AG09319 (cell line): ENCODE results near the gene DGCR2.
"Not testable (repeated sequence)": the region's sequence is repeated elsewhere in the genome, so short reads cannot be mapped to it uniquely, and the experiment has no call there.

ENCODE experiments used
- DNase-seq: peaks from one replicate; pipeline ENCODE4 v3.0.0-alpha.2; 2010; ENCODE audit warnings: low read depth; ENCODE audit errors: extremely low read depth
- CTCF ChIP-seq: IDR thresholded peaks from 2 replicates; pipeline ENCODE4 v1.5.1; 2011; ENCODE audit warnings: low read depth, mild to moderate bottlenecking, inconsistent platforms, low read length, moderate library complexity

The DGCR2 gene

DNA sequence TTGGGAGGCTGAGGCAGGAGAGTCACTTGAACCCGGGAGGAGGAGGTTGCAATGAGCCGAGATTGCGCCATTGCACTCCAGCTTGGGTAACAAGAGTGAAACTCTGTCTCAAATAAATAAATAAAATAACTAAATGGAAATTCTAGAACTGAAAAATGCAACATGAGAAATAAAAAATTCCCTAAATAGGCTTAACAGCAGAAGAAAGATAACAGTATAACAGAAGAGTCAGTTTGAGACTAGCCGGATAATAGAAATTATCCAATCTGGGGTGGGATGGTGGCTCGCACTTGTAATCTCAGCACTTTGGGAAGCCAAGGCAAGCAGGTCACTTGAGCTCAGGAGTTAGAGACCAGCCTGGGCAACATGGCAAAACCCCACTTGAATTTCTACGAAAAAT, 42.2 kb upstream of the DGCR2 start:
- no peak for TF ChIP-seq CTCF
- DNase-seq = no peak

GRCh38 chr22:19158649-19159048, 36.4 kb upstream of the DGCR2 start:
- DNase-seq = not testable (repeated sequence)

DNA sequence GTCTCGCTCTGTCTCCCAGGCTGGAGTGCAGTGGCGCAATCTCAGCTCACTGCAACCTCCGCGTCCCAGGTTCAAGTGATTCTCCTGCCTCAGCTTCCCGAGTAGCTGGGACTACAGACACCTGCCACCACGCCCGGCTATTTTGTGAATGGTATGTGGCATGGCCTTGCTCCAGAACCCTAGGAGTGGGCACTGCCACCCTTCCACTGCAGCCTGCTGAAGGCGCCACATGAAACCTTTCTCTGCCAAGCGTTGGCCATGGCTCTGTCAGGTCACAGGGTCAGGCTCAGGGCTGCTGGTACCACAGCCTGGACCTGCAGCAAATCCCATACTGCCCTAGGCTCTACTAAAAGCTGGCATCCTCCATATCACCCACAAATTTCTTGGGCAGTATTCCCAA, 33.9 kb upstream of the DGCR2 start:
- DNase-seq = not testable (repeated sequence)

GRCh38 chr22:19152942-19153883, 31.0 kb upstream of the DGCR2 start:
- TF ChIP-seq CTCF = no peak
- DNase-seq = no peak

DNA sequence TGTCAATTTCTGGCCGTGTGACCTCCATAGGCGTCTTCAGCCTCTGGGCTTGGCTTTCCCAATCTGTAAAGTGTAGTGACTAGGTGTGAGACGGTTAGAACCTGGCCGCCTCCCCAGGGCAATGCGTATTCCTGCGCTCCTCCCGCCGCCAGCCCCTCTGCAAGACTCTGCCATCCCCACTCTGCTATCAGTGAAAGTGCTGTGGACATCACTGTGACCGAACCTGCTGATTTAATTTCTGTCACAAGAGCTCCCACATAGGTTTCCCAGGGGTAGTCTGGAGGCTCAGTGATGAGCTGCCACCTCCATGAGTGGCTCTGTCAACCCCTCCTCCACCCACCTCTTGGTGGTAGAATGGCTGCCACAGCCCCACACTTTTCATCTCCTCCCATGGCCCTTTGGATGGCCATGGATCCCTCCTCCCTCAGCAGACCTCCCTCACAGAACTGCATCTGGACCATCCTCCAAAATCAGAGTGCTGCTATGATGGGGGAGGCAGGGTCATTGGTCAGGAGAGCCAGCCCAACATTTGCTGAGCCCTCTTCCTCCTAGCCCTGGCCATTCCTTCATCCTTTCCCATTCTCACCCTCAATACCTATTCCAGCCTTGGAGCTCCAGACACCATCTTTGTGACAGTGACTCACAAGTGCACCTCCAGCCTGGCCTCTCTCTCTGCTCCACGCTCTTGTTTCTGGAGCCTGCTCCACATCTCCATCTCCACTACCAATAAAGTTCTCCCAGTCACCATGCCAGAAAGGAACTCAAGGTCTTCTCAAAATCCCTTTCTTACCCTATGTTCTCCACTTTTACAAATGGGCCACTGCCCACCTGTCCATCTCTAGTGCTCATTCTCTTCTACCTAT, 29.3 kb upstream of the DGCR2 start:
- no peak for DNase-seq
- no peak for TF ChIP-seq CTCF

- DNase-seq = no peak
Observed at GRCh38 chr22:19150482-19151328, 28.5 kb upstream of the DGCR2 start.

GRCh38 chr22:19149991-19150390, 27.8 kb upstream of the DGCR2 start, which contains the start of gene GSC2:
Gene GSC2 (minus strand): TSS chr22:19150292. CDS start chr22:19150283, 9 bp downstream.
- DNase-seq = no peak
- TF ChIP-seq CTCF = no peak

More at GRCh38 chr22:19150482-19151328, 28.5 kb upstream of the DGCR2 start:
- TF ChIP-seq CTCF = no peak
